Heart left ventricle (tissue), 13 donors: Measurements from ENCODE around the gene ESR2.

Experiments
- POLR2A ChIP-seq, 2 donors: fragments of 450-650 bp; IDR thresholded peaks; one replicate each; pipeline ENCODE4 v1.6.1; 2017; ENCODE audit warnings: antibody characterized with exemption in 2 of 2, mild to moderate bottlenecking in 2 of 2, moderate library complexity in 2 of 2
- TF ChIP-seq, protein P1 (sequence below), 12 donors: fragments of 200-600 bp; sonication (generic) in 4 of 12; IDR thresholded peaks; one replicate each; pipeline versions ENCODE4 v1.5.0 to v1.8.0; 2018 to 2022; ENCODE audit warnings: antibody characterized with exemption in 12 of 12, mild to moderate bottlenecking in 5 of 12
- donor health status: ischemic (EF 13 %, LVEDD 7.1; RV severe dilation, severe dysfunction).
- donor health status: DM: no; HTN: yes; CAD: no.
- donor health status: DM: no; HTN: no; CAD: no.
- donor health status: ischemic (EF 25% LVEDD 6.9; RV normal size, moderate dysfunction).
- donor health status: ischemic (EF 25% LVEDD 5.7; RV mildly dilated, moderate dysfunction).
- donor health status: ischemic (EF 35%, LVEDD 5.7; RV mildly dilated, moderate dysfunction).
- donor health status: nonischemic (EF 11% LVEDD 7.7; RV severe dilation, severe dysfunction).
- donor health status: DM: yes; HTN: yes; CAD: no.
- donor health status: PGD.
- donor health status: ischemic (EF 29% LVEDD 5.4; RV normal size, mild dysfunction).
- donor health status: nonischemic (EF 23%, LVEDD 6.1; RV moderate dilation, normal function).

DNA sequence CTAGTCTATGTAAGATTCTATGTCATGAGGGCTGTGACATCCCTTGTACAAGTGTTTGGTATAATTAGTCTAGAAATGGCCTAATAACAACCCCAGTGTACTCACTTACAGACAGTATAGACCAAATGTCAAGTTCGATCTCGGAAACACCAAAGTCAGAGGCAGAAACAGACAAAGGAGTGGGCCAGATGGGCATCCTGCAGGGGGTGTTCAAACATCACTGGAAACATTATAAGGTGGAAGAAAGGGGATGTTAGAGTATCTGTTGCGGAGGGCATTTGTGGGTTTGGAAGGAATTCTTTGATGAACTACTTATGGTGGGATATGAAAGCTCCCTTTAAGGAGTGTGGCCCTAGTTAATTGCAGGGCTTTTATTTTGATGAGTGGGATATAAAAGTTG, 134.6 kb downstream of the ESR2 start:
- no peak for TF ChIP-seq POLR2A (IDR thresholded peaks at IDR 0.05)
- TF ChIP-seq, protein P1, sequence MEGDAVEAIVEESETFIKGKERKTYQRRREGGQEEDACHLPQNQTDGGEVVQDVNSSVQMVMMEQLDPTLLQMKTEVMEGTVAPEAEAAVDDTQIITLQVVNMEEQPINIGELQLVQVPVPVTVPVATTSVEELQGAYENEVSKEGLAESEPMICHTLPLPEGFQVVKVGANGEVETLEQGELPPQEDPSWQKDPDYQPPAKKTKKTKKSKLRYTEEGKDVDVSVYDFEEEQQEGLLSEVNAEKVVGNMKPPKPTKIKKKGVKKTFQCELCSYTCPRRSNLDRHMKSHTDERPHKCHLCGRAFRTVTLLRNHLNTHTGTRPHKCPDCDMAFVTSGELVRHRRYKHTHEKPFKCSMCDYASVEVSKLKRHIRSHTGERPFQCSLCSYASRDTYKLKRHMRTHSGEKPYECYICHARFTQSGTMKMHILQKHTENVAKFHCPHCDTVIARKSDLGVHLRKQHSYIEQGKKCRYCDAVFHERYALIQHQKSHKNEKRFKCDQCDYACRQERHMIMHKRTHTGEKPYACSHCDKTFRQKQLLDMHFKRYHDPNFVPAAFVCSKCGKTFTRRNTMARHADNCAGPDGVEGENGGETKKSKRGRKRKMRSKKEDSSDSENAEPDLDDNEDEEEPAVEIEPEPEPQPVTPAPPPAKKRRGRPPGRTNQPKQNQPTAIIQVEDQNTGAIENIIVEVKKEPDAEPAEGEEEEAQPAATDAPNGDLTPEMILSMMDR (IDR thresholded peaks at IDR 0.05), result peak in 8 of 12 donors; percentile 18 to 45 (median 24)
